Calu3 (cell line): Measurements from ENCODE around the gene IFRD1. TPM values are rescaled to one million over a fixed set of nuclear protein-coding genes. Genes with fewer than 3 reads are reported as not detected.

ENCODE experiments used
- BruUV-seq: library from RNA; stranded (reverse); fragments of 400-500 nt; replicated peaks from 2 replicates; lab custom pipeline; 2021; lab: Mats Ljungman, UMichigan
- CTCF ChIA-PET: fragments of 300-600 bp; sonication (Branson Sonifier 250); formaldehyde crosslinking; loops from one replicate; lab custom pipeline; 2022; ENCODE audit warnings: antibody characterized with exemption; lab: Charles Lee
- DNase-seq: peaks from one replicate; pipeline ENCODE4 v3.0.0; 2022
- H3K27ac Mint-ChIP-seq: one replicate; pipeline ENCODE4 v1.8.0; 2022; ENCODE audit warnings: mixed read lengths; ENCODE audit not compliant: unreplicated experiment
- H3K27me3 Mint-ChIP-seq: one replicate; pipeline ENCODE4 v1.8.0; 2022; ENCODE audit warnings: mixed read lengths; ENCODE audit not compliant: unreplicated experiment
- H3K36me3 Mint-ChIP-seq: one replicate; pipeline ENCODE4 v1.8.0; 2022; ENCODE audit warnings: mild to moderate bottlenecking, moderate library complexity, mixed read lengths; ENCODE audit not compliant: insufficient read depth, unreplicated experiment
- H3K4me1 Mint-ChIP-seq: one replicate; pipeline ENCODE4 v1.8.0; 2022; ENCODE audit warnings: mild to moderate bottlenecking, low read depth, mixed read lengths; ENCODE audit not compliant: unreplicated experiment
- H3K4me3 Mint-ChIP-seq: one replicate; pipeline ENCODE4 v1.8.0; 2022; ENCODE audit warnings: mild to moderate bottlenecking, low read depth, moderate library complexity, mixed read lengths; ENCODE audit not compliant: unreplicated experiment
- H3K9me3 Mint-ChIP-seq: one replicate; pipeline ENCODE4 v1.8.0; 2022; ENCODE audit warnings: low read depth, mixed read lengths; ENCODE audit not compliant: unreplicated experiment
- intact Hi-C: fragments of 100-400 bp; cut with micrococcal nuclease; formaldehyde crosslinking; loops from one replicate; pipeline ENCODE4 v1.10.0; 2022; ENCODE audit not compliant: unreplicated experiment
- total RNA-seq: library from RNA; stranded (reverse); gene quantifications from 2 replicates; pipeline ENCODE4 v1.2.3, GENCODE V29; 2022
- TF ChIP-seq, protein P1 (sequence below): fragments of 200-600 bp; IDR thresholded peaks from one replicate; pipeline ENCODE4 v1.8.0; 2022; ENCODE audit warnings: antibody characterized with exemption; ENCODE audit not compliant: unreplicated experiment

Gene IFRD1
- total RNA-seq, 1 experiment from 2014 or later: 44.6 TPM

DNA sequence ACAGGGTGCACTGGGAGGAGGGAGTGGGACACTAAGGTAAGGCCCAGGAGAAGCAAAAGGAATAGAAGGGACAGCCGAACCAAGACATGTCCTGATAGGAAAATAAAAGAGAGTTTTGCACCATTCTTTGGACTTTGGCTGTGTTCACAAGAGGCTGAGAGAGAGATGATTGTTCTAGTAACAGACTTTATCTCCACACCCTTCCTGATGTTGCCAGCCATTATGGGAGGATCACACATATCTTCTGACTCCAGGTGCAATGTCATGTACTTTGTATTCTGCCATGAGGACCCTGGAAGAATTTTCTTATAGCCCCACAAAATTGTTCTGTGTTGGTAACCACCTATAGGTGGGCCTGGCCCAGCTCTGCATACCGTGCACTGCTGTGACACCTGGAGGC lies 41.9 kb downstream of the IFRD1 start:
- Mint-ChIP-seq H3K4me1 (peaks cover 9% of the 10 kb centered on the region), H3K27ac (no peak overlapping the region), H3K4me3 (no peak overlapping the region), H3K36me3 (no peaks in the 10 kb centered on the region), H3K27me3 (peaks cover 20% of the 10 kb centered on the region), H3K9me3 (no peaks in the 10 kb centered on the region)
- no TSS peak for BruUV-seq
- CTCF ChIA-PET: interaction anchor here (0.7 kb wide), 1 partner anchor 1589 kb away, joined by 5 read pairs; no protein-coding TSS in a partner anchor
- TF ChIP-seq, protein P1, sequence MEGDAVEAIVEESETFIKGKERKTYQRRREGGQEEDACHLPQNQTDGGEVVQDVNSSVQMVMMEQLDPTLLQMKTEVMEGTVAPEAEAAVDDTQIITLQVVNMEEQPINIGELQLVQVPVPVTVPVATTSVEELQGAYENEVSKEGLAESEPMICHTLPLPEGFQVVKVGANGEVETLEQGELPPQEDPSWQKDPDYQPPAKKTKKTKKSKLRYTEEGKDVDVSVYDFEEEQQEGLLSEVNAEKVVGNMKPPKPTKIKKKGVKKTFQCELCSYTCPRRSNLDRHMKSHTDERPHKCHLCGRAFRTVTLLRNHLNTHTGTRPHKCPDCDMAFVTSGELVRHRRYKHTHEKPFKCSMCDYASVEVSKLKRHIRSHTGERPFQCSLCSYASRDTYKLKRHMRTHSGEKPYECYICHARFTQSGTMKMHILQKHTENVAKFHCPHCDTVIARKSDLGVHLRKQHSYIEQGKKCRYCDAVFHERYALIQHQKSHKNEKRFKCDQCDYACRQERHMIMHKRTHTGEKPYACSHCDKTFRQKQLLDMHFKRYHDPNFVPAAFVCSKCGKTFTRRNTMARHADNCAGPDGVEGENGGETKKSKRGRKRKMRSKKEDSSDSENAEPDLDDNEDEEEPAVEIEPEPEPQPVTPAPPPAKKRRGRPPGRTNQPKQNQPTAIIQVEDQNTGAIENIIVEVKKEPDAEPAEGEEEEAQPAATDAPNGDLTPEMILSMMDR: no peak
- intact Hi-C loops: loop anchor here (10.0 kb wide), 1 partner anchor 277 kb away; no protein-coding TSS in a partner anchor
- DNase-seq: no peak

DNA sequence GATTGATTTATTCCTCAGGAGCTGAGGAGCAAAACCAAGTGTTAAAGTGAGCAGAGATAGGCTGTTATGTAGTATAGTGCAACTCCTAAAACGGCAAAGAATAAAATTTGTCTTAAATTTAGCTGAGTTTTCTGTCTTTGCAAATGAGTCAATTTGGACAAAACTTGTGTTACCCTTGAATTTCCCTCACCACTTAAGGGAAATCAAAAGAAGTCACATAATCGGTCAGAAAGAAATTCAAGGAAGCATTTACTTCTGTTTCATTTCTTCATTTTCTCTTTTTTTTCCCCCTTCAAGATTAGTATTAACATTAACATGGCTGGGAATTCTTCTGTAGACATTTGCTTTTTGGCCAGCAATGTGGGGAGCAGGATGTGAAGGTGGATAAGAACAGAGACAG lies 44.4 kb downstream of the IFRD1 start:
- H3K4me3 Mint-ChIP-seq: no peak overlapping the region
- CTCF ChIA-PET: no interaction called here
- no TSS peak for BruUV-seq
- H3K27me3 Mint-ChIP-seq: peaks cover 28% of the 10 kb centered on the region
- DNase-seq: no peak
- H3K27ac Mint-ChIP-seq: no peak overlapping the region
- intact Hi-C loops: loop anchor here (1.0 to 10.0 kb wide), 4 partner anchors 82 to 752 kb away; no protein-coding TSS in a partner anchor
- peaks cover 9% of the 10 kb centered on the region for H3K4me1 Mint-ChIP-seq
- H3K9me3 Mint-ChIP-seq: no peaks in the 10 kb centered on the region
- TF ChIP-seq, protein P1: no peak
- H3K36me3 Mint-ChIP-seq: no peaks in the 10 kb centered on the region

DNA sequence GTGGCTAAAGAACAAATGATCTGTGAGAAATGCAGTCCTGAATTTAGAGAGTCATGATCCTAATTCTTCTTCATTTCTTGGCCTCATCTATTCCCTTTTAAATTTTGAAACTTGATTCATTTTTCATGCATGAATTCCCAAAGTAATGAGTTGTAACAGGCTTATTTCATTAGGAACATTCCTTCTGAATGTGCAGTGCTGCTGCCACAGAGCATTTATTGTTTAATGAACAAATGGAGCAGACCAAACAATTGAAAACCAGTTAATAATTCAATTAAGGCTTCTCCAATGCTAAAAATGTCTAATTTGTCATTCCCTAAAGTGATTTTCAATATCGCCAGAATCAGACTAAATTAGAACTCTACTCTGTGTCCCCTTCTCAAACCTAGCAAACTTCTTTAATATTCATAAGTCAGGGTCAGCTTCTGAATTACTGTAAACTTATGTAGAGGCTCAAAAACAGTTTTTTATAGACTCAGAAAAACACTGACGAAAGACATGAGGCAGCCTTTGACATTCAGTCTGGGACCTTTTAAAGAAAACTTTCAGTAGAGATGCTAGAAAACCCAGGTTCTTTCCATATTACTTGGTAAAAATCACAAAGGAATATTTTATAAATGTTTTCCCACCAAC lies 45.0 kb downstream of the IFRD1 start:
- no peak for DNase-seq
- intact Hi-C loops: loop anchor here (1.0 to 10.0 kb wide), 4 partner anchors 83 to 753 kb away; no protein-coding TSS in a partner anchor
- Mint-ChIP-seq H3K9me3 (no peaks in the 10 kb centered on the region), H3K4me1 (peaks cover 9% of the 10 kb centered on the region), H3K36me3 (no peaks in the 10 kb centered on the region), H3K27me3 (peaks cover 28% of the 10 kb centered on the region), H3K4me3 (no peak overlapping the region), H3K27ac (no peak overlapping the region)
- CTCF ChIA-PET: interaction anchor here (1.2 to 1.3 kb wide), 2 partner anchors 44 to 46 kb away, joined by 3 to 4 read pairs; no protein-coding TSS in a partner anchor
- BruUV-seq: no TSS peak
- TF ChIP-seq, protein P1: no peak

DNA sequence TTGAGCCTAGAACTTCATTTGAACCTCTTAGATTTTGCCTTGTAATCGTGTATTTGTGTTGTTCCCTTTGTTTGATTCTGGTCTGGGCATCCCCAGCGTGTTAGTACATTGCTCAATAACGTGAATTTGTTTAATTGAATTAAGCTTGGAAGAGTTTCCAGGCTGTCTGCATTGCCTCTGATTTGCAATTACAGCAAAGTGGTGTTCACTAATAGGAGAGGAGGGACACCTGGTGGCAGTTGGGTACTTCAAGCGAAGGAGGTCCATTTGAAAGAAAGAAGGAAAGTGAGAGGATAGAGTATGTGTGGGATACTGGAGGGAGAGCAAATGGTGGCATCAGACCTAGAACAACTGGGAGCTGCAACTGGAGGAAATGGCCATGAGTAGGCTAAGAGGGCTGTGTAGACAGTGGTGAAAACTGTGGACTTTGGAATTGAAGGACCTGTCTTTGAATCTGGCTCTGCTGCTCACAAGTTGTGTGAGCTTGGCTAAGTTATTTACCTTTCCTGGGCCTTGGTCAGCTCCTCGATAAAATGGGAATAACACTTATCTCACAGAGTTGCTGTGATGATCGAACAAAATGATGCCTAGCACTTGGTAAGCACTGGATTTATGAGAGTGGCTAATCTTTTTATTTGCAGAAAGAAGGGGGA lies 45.7 kb downstream of the IFRD1 start:
- DNase-seq: peak; percentile 63
- Mint-ChIP-seq H3K4me3 (no peak overlapping the region), H3K36me3 (no peaks in the 10 kb centered on the region), H3K9me3 (no peaks in the 10 kb centered on the region), H3K27me3 (peaks cover 28% of the 10 kb centered on the region), H3K4me1 (peaks cover 9% of the 10 kb centered on the region), H3K27ac (no peak overlapping the region)
- no TSS peak for BruUV-seq
- CTCF ChIA-PET: interaction anchor here (0.5 to 1.6 kb wide), 8 partner anchors 12 to 755 kb away, joined by 3 to 9 read pairs (median 4); no protein-coding TSS in a partner anchor
- intact Hi-C loops: loop anchor here (1.0 to 10.0 kb wide), 5 partner anchors 84 to 754 kb away; no protein-coding TSS in a partner anchor
- TF ChIP-seq, protein P1: peak; percentile 39
